GM21619 (cell line): ENCODE measurements around the gene OR8D1.
"Not testable (repeated sequence)": the region's sequence is repeated elsewhere in the genome, so short reads cannot be mapped to it uniquely, and the experiment has no call there.

ENCODE experiments used
- ATAC-seq: cut with Tn5 transposase; IDR thresholded peaks from one replicate; pipeline ENCODE4 v1.9.1; 2021; ENCODE audit not compliant: unreplicated experiment

Gene OR8D1

DNA sequence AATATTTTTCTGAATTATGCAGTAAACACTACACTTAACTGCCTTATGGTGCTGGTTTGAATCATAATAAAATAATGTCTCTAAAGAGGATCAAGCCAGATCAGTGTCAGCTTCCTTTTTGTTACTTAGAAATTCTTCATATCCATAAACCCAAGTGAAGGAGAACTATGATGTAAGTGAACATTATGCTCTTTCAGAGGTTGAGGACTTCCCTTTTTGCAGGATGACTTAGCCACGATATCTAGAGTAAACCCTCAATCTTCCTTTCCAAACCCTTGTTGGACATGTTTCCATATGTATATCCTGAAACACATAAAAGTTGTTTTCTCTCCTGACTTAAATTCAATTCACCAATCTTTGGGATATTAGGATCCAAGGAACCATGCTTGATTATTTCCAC is 19.1 kb downstream of the OR8D1 start:
- ATAC-seq = no peak

- no peak for ATAC-seq
These were observed 28.0 kb downstream of the OR8D1 start for GRCh38 chr11:124285610-124286344.

DNA sequence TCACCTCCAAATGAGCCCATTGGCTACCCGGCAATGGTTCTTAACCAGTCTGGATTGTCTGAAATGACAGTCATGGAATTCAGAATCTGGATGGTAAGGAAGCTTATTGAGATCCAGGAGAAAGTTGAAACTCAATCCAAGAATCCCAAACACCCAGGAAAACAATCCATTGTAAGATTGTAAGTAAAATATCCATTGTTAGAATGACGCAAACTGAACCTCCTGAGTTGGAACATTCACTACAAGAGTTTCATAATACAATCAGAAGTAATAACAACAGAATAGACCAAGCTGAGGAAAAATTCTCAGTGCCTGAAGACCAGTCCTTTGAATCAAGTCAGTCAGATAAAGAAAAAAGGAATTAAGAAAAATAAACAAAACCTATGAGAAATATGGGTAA is 35.5 kb downstream of the OR8D1 start:
- ATAC-seq = no peak

- ATAC-seq = no peak
These were observed 35.9 kb downstream of the OR8D1 start for GRCh38 chr11:124277804-124278203.

DNA sequence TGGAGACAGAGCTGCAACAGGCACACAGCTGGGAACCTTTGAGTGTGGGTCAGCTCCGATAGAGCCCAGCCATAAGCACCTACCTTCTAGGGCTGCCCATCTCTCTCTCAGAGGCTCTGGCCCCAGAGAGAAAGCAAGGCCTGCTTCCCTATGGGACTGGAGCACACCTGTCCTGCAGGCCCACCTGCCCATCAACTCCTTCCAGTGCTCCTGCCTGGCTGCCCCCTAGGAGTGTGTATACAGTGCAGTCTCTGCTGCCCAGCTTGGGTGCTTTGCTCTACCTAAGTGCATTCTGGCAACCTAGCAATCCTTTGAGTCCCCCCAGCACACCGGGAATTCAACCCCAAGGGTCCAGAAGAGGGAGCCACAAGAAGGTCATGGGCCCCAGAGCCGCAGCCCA is 36.5 kb downstream of the OR8D1 start:
- no peak for ATAC-seq

GRCh38 chr11:124276081-124276480 is 37.7 kb downstream of the OR8D1 start:
- ATAC-seq = no peak

GRCh38 chr11:124274000-124274399 is 39.7 kb downstream of the OR8D1 start:
- no peak for ATAC-seq

- not testable (repeated sequence) for ATAC-seq
These were observed 42.9 kb downstream of the OR8D1 start for GRCh38 chr11:124270886-124271285.

DNA sequence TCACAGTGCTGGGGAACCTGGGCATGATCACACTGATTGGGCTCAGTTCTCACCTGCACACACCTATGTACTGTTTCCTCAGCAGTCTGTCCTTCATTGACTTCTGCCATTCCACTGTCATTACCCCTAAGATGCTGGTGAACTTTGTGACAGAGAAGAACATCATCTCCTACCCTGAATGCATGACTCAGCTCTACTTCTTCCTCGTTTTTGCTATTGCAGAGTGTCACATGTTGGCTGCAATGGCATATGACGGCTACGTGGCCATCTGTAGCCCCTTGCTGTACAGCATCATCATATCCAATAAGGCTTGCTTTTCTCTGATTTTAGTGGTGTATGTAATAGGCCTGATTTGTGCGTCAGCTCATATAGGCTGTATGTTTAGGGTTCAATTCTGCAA is 48.7 kb downstream of the OR8D1 start:
- ATAC-seq = not testable (repeated sequence)

DNA sequence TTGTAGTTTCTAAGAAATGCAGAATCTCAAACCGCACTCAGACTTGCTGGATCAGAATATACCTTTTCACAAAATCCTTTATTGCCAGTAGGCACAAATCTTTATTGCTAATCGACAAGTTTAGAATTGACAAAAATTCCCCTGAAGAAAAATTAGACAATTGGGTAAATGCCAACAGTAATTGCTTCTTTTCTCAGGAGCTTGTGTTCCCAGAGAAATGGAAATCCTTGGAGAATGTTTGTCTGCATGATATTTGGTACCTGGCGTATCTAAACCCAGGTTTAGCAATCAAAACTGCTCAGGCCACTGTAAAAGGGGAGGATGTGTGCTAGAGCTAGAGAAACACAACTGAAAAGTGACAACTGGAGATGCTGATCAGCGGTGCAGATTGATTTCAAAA is 57.7 kb downstream of the OR8D1 start, which contains the start of gene OR8G5:
Gene OR8G5 (plus strand): TSS at position 301 of the 400 bp plus-strand sequence. CDS start 8,556 bp downstream, outside the sequence.
- ATAC-seq = no peak
